Naive B cell (primary cell): ENCODE results near the gene GADD45GIP1. TPM values are rescaled to one million over a fixed set of nuclear protein-coding genes. Genes with fewer than 3 reads are reported as not detected.
A peak's percentile ranks its signal among the peaks of the same experiment; 100 is the strongest.
"Not testable (repeated sequence)": the region's sequence is repeated elsewhere in the genome, so short reads cannot be mapped to it uniquely, and the experiment has no call there.

Experiments used
- ATAC-seq, 2 donors: fragments of 150-1000 bp; cut with Tn5 transposase; 2 replicates each; pipeline ENCODE4 v1.10.0; 2021; ENCODE audit warnings: low read depth in 2 of 2, mild to moderate bottlenecking in 2 of 2, moderate library complexity in 2 of 2
- DNase-seq: peaks from one replicate; pipeline ENCODE4 v3.0.0; 2022
- H3K27ac Mint-ChIP-seq, 6 donors: one replicate each; pipeline ENCODE4 v1.8.0; 2020 to 2022; ENCODE audit warnings: mild to moderate bottlenecking in 6 of 6, mixed read lengths in 6 of 6, moderate library complexity in 5 of 6, inconsistent platforms in 2 of 6
- H3K27me3 Mint-ChIP-seq, 3 donors: one replicate each; pipeline ENCODE4 v1.8.0; 2021 to 2022; ENCODE audit warnings: mixed read lengths in 3 of 3, mild to moderate bottlenecking in 1 of 3
- H3K36me3 Mint-ChIP-seq, 2 donors: one replicate each; pipeline ENCODE4 v1.8.0; 2020 to 2022; ENCODE audit warnings: mixed read lengths in 2 of 2, inconsistent platforms in 1 of 2, mild to moderate bottlenecking in 1 of 2
- H3K4me1 Mint-ChIP-seq, 3 donors: one replicate each; pipeline ENCODE4 v1.8.0; 2020 to 2022; ENCODE audit warnings: mixed read lengths in 3 of 3, inconsistent platforms in 1 of 3, mild to moderate bottlenecking in 1 of 3, moderate library complexity in 1 of 3
- H3K4me3 Mint-ChIP-seq, 8 donors: one replicate each; pipeline ENCODE4 v1.8.0; 2020 to 2022; ENCODE audit warnings: mild to moderate bottlenecking in 8 of 8, mixed read lengths in 8 of 8, moderate library complexity in 8 of 8, inconsistent platforms in 2 of 8
- H3K9me3 Mint-ChIP-seq, 7 donors: one replicate each; pipeline ENCODE4 v1.8.0; 2020 to 2022; ENCODE audit warnings: mixed read lengths in 7 of 7, mild to moderate bottlenecking in 5 of 7, inconsistent platforms in 2 of 7, moderate library complexity in 1 of 7
- polyA plus RNA-seq, 6 donors: library from polyadenylated mRNA; unstranded; fragments of 300-500 nt; fragmentation: Illumina TruSeq; gene quantifications; one replicate each; pipeline ENCODE4 v1.2.3, GENCODE V29; 2021; ENCODE audit warnings: low read depth in 6 of 6

The GADD45GIP1 gene
- polyA plus RNA-seq, 6 donors from 2014 or later = 49.4 to 65.9 (median 52.7) TPM

GRCh38 chr19:12965812-12966135 is 8.8 kb upstream of the GADD45GIP1 start:
- Mint-ChIP-seq H3K4me3 (peak overlapping the region in 7 of 8 donors; percentile 58 to 96 (median 77)), H3K27me3 (peaks cover 0 to 12% (median 8%) of the 10 kb centered on the region in 3 donors), H3K27ac (peak overlapping the region in 3 of 6 donors; percentile 42 to 87 (median 53))

GRCh38 chr19:12965017-12965811 is 8.2 kb upstream of the GADD45GIP1 start:
- peak overlapping the region; percentile 79 to 99 (median 95) for H3K4me3 Mint-ChIP-seq
- ATAC-seq (peak; percentile 92 to 93), DNase-seq (peak; percentile 78)
- H3K27me3 Mint-ChIP-seq = peaks cover 0 to 12% (median 8%) of the 10 kb centered on the region in 3 donors
- H3K9me3 Mint-ChIP-seq = no peaks in the 10 kb centered on the region
- H3K36me3 Mint-ChIP-seq = no peaks in the 10 kb centered on the region
- peaks cover 8 to 12% (median 8%) of the 10 kb centered on the region in 3 donors for H3K4me1 Mint-ChIP-seq
- H3K27ac Mint-ChIP-seq = peak overlapping the region; percentile 31 to 93 (median 87)

More at GRCh38 chr19:12965812-12966135, 8.8 kb upstream of the GADD45GIP1 start:
- H3K4me1 Mint-ChIP-seq = peaks cover 8 to 12% (median 8%) of the 10 kb centered on the region in 3 donors
- no peak for ATAC-seq
- no peaks in the 10 kb centered on the region for H3K9me3 Mint-ChIP-seq
- DNase-seq = no peak
- no peaks in the 10 kb centered on the region for H3K36me3 Mint-ChIP-seq

GRCh38 chr19:12959481-12959880 is 2.5 kb upstream of the GADD45GIP1 start:
- peaks cover 0 to under 1% of the 10 kb centered on the region in 2 donors for H3K36me3 Mint-ChIP-seq

GRCh38 chr19:12957389-12957952 is 448 bp upstream of the GADD45GIP1 start:
- H3K27ac Mint-ChIP-seq = peak overlapping the region; percentile 54 to 96 (median 88)
- not testable (repeated sequence) for H3K9me3 Mint-ChIP-seq, H3K36me3 Mint-ChIP-seq, DNase-seq, H3K27me3 Mint-ChIP-seq
- H3K4me3 Mint-ChIP-seq = peak overlapping the region; percentile 81 to 94 (median 92)
- ATAC-seq = peak; percentile 34 to 35
- peaks cover 22 to 33% (median 26%) of the 10 kb centered on the region in 3 donors for H3K4me1 Mint-ChIP-seq

More at GRCh38 chr19:12959481-12959880, 2.5 kb upstream of the GADD45GIP1 start:
- Mint-ChIP-seq H3K27me3 (peaks cover 0 to 12% (median 8%) of the 10 kb centered on the region in 3 donors), H3K9me3 (no peaks in the 10 kb centered on the region), H3K4me1 (peaks cover 14 to 21% (median 20%) of the 10 kb centered on the region in 3 donors), H3K27ac (no peak overlapping the region), H3K4me3 (no peak overlapping the region)
- DNase-seq = no peak
- no peak for ATAC-seq

- ATAC-seq (no peak), DNase-seq (no peak)
- H3K9me3 Mint-ChIP-seq = no peaks in the 10 kb centered on the region
- H3K4me1 Mint-ChIP-seq = peaks cover 22 to 39% (median 26%) of the 10 kb centered on the region in 3 donors
- peak overlapping the region; percentile 34 to 90 (median 82) for H3K27ac Mint-ChIP-seq
- peaks cover 0 to 8% of the 10 kb centered on the region in 2 donors for H3K36me3 Mint-ChIP-seq
- H3K27me3 Mint-ChIP-seq = no peaks in the 10 kb centered on the region
- H3K4me3 Mint-ChIP-seq = peak overlapping the region; percentile 80 to 92 (median 87)
Observed at GRCh38 chr19:12955996-12956395, 1.0 kb downstream of the GADD45GIP1 start.

DNA sequence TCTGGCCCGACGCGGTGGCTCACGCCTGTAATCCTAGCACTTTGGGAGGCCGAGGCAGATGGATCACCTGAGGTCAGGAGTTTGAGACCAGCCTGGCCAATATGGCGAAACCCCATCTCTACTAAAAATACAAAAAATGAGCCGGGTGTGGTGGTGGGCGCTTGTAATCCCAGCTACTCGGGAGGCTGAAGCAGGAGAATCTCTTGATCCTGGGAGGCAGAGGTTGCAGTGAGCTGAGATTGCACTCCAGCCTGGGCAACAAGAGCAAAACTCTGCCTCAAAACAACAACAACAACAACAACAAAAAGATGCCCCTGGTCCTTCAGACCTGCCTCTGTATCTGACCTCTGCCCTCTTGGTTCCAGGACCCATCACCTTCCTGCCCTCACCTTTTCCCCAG is 1.4 kb downstream of the GADD45GIP1 start:
- Mint-ChIP-seq H3K27ac (peak overlapping the region; percentile 71 to 89 (median 84)), H3K4me1 (peaks cover 22 to 39% (median 28%) of the 10 kb centered on the region in 3 donors), H3K4me3 (peak overlapping the region; percentile 80 to 92 (median 87))
- H3K36me3 Mint-ChIP-seq, ATAC-seq, H3K9me3 Mint-ChIP-seq, DNase-seq, H3K27me3 Mint-ChIP-seq: not testable (repeated sequence)

GRCh38 chr19:12954612-12954962 is 2.4 kb downstream of the GADD45GIP1 start:
- Mint-ChIP-seq H3K4me1 (peaks cover 28 to 43% (median 38%) of the 10 kb centered on the region in 3 donors), H3K4me3 (peak overlapping the region in 5 of 8 donors; percentile 18 to 92 (median 79)), H3K27ac (peak overlapping the region; percentile 81 to 97 (median 89)), H3K9me3 (no peaks in the 10 kb centered on the region), H3K27me3 (no peaks in the 10 kb centered on the region), H3K36me3 (peaks cover 0 to 14% of the 10 kb centered on the region in 2 donors)
- ATAC-seq = no peak
- DNase-seq = no peak

- peak overlapping the region; percentile 47 to 97 (median 88) for H3K27ac Mint-ChIP-seq
- ATAC-seq (no peak), DNase-seq (no peak)
- no peaks in the 10 kb centered on the region for H3K27me3 Mint-ChIP-seq
- no peaks in the 10 kb centered on the region for H3K9me3 Mint-ChIP-seq
- H3K4me1 Mint-ChIP-seq = peaks cover 29 to 43% (median 38%) of the 10 kb centered on the region in 3 donors
- H3K36me3 Mint-ChIP-seq = peaks cover 0 to 17% of the 10 kb centered on the region in 2 donors
- H3K4me3 Mint-ChIP-seq = peak overlapping the region in 5 of 8 donors; percentile 18 to 92 (median 79)
Observed at GRCh38 chr19:12953799-12954611, 3.0 kb downstream of the GADD45GIP1 start.

- ATAC-seq (no peak), DNase-seq (no peak)
- Mint-ChIP-seq H3K4me1 (peaks cover 29 to 43% (median 41%) of the 10 kb centered on the region in 3 donors), H3K27ac (peak overlapping the region in 2 of 6 donors; percentile 60 to 81), H3K36me3 (peaks cover 0 to 17% of the 10 kb centered on the region in 2 donors), H3K27me3 (no peaks in the 10 kb centered on the region), H3K9me3 (no peaks in the 10 kb centered on the region), H3K4me3 (peak overlapping the region in 1 of 8 donors; percentile 27)
Observed at GRCh38 chr19:12953138-12953798, 3.8 kb downstream of the GADD45GIP1 start.

- H3K36me3 Mint-ChIP-seq = peaks cover 0 to 17% of the 10 kb centered on the region in 2 donors
- peak overlapping the region in 2 of 6 donors; percentile 60 to 81 for H3K27ac Mint-ChIP-seq
- peak overlapping the region in 2 of 8 donors; percentile 9 to 24 for H3K4me3 Mint-ChIP-seq
Observed at GRCh38 chr19:12952488-12953137, 4.4 kb downstream of the GADD45GIP1 start.

GRCh38 chr19:12952050-12952449 is 5.0 kb downstream of the GADD45GIP1 start:
- not testable (repeated sequence) for H3K9me3 Mint-ChIP-seq
- peaks cover 0 to 17% of the 10 kb centered on the region in 2 donors for H3K36me3 Mint-ChIP-seq

More at GRCh38 chr19:12952488-12953137, 4.4 kb downstream of the GADD45GIP1 start:
- Mint-ChIP-seq H3K4me1 (peaks cover 29 to 47% (median 45%) of the 10 kb centered on the region in 3 donors), H3K27me3 (no peaks in the 10 kb centered on the region), H3K9me3 (no peaks in the 10 kb centered on the region)
- no peak for ATAC-seq
- no peak for DNase-seq

More at GRCh38 chr19:12952050-12952449, 5.0 kb downstream of the GADD45GIP1 start:
- H3K27ac Mint-ChIP-seq, DNase-seq, ATAC-seq, H3K27me3 Mint-ChIP-seq: not testable (repeated sequence)
- Mint-ChIP-seq H3K4me1 (peaks cover 29 to 48% (median 47%) of the 10 kb centered on the region in 3 donors), H3K4me3 (peak overlapping the region in 2 of 8 donors; percentile 7 to 24)
